WTC11 (cell line): ENCODE results near the gene CDK18.

Experiments
- CREM ChIP-seq: sonication (generic); formaldehyde crosslinking; IDR thresholded peaks from 2 replicates; pipeline ENCODE4 v1.8.1; 2022; ENCODE audit warnings: mild to moderate bottlenecking, missing genetic modification reagents, moderate library complexity
- CTCF ChIP-seq: fragments of 200-600 bp; IDR thresholded peaks from 2 replicates; pipeline ENCODE4 v1.8.0; 2022; ENCODE audit warnings: antibody characterized with exemption
- FOXJ3 ChIP-seq: sonication (generic); formaldehyde crosslinking; IDR thresholded peaks from 2 replicates; pipeline ENCODE4 v1.9.0; 2021; ENCODE audit warnings: missing genetic modification reagents, mild to moderate bottlenecking, borderline replicate concordance
- MXD4 ChIP-seq: fragments of 250-450 bp; sonication (Bioruptor Pico); IDR thresholded peaks from 2 replicates; pipeline ENCODE4 v1.8.0; 2021; ENCODE audit warnings: mild to moderate bottlenecking, moderate library complexity, borderline replicate concordance
- NR2C2 ChIP-seq: sonication (generic); formaldehyde crosslinking; IDR thresholded peaks from 2 replicates; pipeline ENCODE4 v1.8.0; 2022; ENCODE audit warnings: mild to moderate bottlenecking, missing genetic modification reagents
- TEAD1 ChIP-seq: sonication (generic); formaldehyde crosslinking; IDR thresholded peaks from 2 replicates; pipeline ENCODE4 v1.8.0; 2022; ENCODE audit warnings: mild to moderate bottlenecking, missing genetic modification reagents
- ZNF138 ChIP-seq: sonication (generic); formaldehyde crosslinking; conservative IDR thresholded peaks from 2 replicates; pipeline ENCODE4 v1.8.1; 2022; ENCODE audit warnings: mild to moderate bottlenecking, moderate library complexity, missing genetic modification reagents
- ZNF423 ChIP-seq: fragments of 250-450 bp; sonication (Bioruptor Pico); IDR thresholded peaks from 2 replicates; pipeline ENCODE4 v2.1.2; 2022; ENCODE audit warnings: mild to moderate bottlenecking, moderate library complexity
- ZNF512 ChIP-seq: sonication (generic); formaldehyde crosslinking; IDR thresholded peaks from 2 replicates; pipeline ENCODE4 v1.8.1; 2022; ENCODE audit warnings: missing genetic modification reagents, borderline replicate concordance
- TF ChIP-seq, protein P1 (sequence below): sonication (generic); formaldehyde crosslinking; IDR thresholded peaks from 2 replicates; pipeline ENCODE4 v1.8.1; 2022; ENCODE audit warnings: mild to moderate bottlenecking, moderate library complexity, missing genetic modification reagents

GRCh38 chr1:205508227-205508714 lies 3.8 kb downstream of the CDK18 start:
- TF ChIP-seq CTCF (no peak), MXD4 (no peak), NR2C2 (CRISPR knock-in tag) (no peak), FOXJ3 (CRISPR knock-in tag) (no peak), TEAD1 (no peak), ZNF512 (CRISPR knock-in tag) (no peak), ZNF423 (CRISPR knock-in tag) (no peak), CREM (no peak), ZNF138 (CRISPR knock-in tag) (no peak)
- TF ChIP-seq, protein P1, sequence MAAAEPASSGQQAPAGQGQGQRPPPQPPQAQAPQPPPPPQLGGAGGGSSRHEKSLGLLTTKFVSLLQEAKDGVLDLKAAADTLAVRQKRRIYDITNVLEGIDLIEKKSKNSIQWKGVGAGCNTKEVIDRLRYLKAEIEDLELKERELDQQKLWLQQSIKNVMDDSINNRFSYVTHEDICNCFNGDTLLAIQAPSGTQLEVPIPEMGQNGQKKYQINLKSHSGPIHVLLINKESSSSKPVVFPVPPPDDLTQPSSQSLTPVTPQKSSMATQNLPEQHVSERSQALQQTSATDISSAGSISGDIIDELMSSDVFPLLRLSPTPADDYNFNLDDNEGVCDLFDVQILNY (CRISPR knock-in tag) = no peak
